GM23248 (cell line): Measurements from ENCODE around the gene RBBP6.

Experiments used
- EZH2 ChIP-seq: fragments of 200-600 bp; sonication (generic); IDR thresholded peaks from 2 replicates; pipeline ENCODE4 v1.6.1; 2018; ENCODE audit warnings: antibody characterized with exemption, mild to moderate bottlenecking; ENCODE audit not compliant: insufficient read depth, poor library complexity, severe bottlenecking
- EZH2phosphoT487 ChIP-seq: fragments of 200-600 bp; sonication (generic); IDR thresholded peaks from 2 replicates; pipeline ENCODE4 v1.6.1; 2018; ENCODE audit warnings: antibody characterized with exemption, moderate library complexity, mild to moderate bottlenecking, low read depth; ENCODE audit not compliant: insufficient read depth

GRCh38 chr16:24537474-24538337, 1.7 kb upstream of the RBBP6 start:
- TF ChIP-seq EZH2: no peak
- no peak for TF ChIP-seq EZH2phosphoT487
